Left ventricle myocardium superior (tissue), 1 donor: ENCODE data around the gene NCAPD2. TPM values are rescaled to one million over a fixed set of nuclear protein-coding genes. Genes with fewer than 3 reads are reported as not detected.
"Not testable (repeated sequence)": the region's sequence is repeated elsewhere in the genome, so short reads cannot be mapped to it uniquely, and the experiment has no call there.

Experiments used
- ATAC-seq: fragments of 200-7000 bp; cut with Tn5 transposase; one replicate; pipeline ENCODE4 v1.9.1; 2020; ENCODE audit warnings: mild to moderate bottlenecking, moderate library complexity
- DNase-seq: peaks from one replicate; pipeline ENCODE4 v3.0.0-alpha.2; 2020
- intact Hi-C: fragments of 100-400 bp; cut with micrococcal nuclease; formaldehyde crosslinking; loops from one replicate; pipeline ENCODE4 v1.11.0; 2022
- total RNA-seq: library from RNA; stranded (reverse); fragmentation: NEBNext Ultra II Directional; extraction: Animal tissue kit (Norgen Biotek cat#: 25700); gene quantifications from one replicate; pipeline ENCODE4 v1.2.1, GENCODE V29; 2021
- donor health status: DM: no; HTN: yes; CAD: no; lungs with severe emphysema.

NCAPD2 gene
- total RNA-seq, 1 donor from 2014 or later, result 13.1 TPM

GRCh38 chr12:6554168-6555017 lies 60.5 kb downstream of the NCAPD2 start:
- ATAC-seq (peak; percentile 45), DNase-seq (peak; percentile 84)
- intact Hi-C loops, result no loop called here

DNA sequence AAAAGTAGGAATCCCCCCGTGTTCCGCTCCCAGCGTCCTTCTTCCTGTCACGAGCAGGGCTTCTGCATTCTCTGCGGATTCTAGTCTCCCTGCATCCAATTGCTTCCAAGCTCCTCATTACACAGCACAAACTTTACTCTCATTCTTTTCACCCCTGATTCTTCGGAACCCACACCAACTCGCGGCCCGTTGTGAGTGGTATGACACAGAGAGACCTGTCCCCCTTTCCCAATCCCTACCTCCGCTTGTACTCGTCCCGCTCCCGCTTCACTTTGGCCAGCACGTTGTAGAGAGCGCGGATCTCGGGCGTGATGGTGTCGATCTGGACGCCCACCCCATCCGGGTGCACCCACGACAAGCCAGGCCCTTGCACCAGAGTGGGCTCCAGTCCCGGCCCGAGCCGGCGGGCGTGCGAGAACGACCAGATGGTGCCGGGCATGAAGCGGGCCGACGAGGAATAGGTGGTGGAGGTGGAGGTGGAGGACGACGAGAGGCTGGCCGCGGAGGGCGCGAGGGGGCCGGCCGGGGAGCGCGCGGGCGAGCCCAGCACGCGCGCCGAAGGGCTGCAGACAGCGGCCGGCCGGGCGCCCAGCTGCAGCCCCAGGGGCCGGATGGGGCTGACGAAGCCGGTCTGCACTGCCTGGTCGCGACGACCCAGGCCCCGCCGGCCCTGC lies 61.3 kb downstream of the NCAPD2 start:
- intact Hi-C loops, result no loop called here
- peak; percentile 46 for DNase-seq
- ATAC-seq, result no peak

DNA sequence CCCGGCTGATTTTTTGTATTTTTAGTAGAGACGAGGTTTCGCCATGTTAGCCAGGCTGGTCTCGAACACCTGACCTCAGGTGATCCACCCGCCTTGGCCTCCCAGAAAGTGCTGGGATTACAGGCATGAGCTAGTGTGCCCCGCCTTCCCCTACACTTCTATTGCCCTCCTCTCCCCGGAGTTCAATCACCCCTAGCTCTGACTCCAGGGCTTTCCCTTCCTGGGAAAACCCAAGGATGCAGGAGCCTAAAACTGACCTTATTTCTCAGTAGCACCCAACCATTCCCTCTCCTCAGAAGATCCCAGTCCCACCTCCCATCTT lies 62.6 kb downstream of the NCAPD2 start:
- intact Hi-C loops, DNase-seq, ATAC-seq: not testable (repeated sequence)

GRCh38 chr12:6556857-6557256 lies 63.0 kb downstream of the NCAPD2 start:
- DNase-seq (no peak), ATAC-seq (no peak)
- intact Hi-C loops, result no loop called here

DNA sequence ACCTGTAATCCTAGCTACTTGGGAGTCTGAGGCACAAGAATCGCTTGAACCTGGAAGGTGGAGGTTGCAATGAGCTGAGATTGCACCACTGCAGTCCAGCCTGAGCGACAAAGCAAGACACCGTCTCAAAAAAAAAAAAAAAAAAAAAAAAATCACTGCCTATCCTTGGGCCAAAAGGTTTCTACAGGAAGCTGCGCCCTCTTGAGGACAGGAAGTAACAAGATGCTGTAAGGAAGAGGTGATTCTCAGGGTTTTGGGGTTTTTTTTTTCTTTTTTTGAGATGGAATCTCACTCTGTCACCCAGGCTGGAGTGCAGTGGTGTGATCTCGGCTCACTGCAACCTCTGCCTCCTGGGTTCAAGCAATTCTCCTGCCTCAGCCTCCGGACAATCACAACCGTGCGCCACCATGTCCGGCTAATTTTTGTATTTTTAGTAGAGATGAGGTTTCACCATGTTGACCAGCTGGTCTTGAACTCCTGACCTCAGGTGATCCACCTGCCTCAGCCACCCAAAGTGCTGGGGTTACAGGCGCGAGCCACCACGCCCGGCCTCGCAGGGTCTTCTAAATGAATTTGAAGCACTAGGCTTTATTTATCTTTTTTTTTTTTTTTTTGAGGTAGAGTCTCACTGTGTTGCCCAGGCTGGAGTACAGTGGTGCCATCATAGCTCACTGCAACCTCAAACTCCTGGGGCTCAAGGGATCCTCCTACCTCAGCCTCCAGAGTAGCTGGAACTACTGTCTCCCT lies 64.3 kb downstream of the NCAPD2 start:
- intact Hi-C loops, DNase-seq, ATAC-seq: not testable (repeated sequence)

DNA sequence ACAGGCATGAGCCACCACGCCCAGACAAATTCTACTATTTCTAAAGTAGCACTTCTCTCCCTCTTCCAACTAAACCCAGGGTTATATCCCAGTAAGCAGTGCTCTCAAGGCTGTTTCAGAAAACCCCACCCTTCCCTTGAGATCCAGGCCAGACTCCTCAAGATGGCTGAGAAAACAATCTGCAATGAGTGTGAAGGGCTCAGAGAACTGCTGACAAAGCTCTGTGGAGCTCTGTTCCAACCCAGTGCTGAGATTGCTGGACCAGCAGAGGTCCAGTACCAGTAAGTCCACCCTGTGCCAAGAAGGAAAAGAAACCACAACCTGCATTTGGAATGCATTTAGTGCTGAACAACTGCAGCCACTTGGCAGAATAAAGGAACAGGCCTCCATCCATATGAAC lies 65.6 kb downstream of the NCAPD2 start:
- no peak for DNase-seq
- intact Hi-C loops, result no loop called here
- no peak for ATAC-seq

GRCh38 chr12:6560501-6561205 lies 66.8 kb downstream of the NCAPD2 start:
- intact Hi-C loops, result no loop called here
- no peak for DNase-seq

DNA sequence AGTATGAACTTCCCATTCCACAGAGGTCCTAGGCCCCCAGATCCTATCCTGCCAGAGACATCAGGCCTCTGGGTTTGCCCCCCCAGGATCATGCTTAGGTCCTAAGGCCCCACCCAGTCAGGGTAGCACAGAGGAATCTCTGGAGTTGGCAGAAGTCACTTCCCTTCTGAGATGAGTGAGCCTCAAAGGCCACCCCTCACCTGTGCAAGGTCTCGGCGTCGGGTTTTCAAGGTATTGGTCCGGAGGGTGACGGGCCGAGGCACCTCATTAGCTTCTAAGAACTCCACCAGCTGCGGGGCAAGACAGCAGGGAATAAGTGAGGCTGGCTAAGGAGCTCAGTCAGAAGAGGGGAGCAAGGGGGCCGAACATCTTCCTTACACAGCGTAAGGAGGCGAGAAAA lies 69.0 kb downstream of the NCAPD2 start:
- intact Hi-C loops, result no loop called here
- DNase-seq, result no peak

More at GRCh38 chr12:6560501-6561205, 66.8 kb downstream of the NCAPD2 start:
- no peak for ATAC-seq

DNA sequence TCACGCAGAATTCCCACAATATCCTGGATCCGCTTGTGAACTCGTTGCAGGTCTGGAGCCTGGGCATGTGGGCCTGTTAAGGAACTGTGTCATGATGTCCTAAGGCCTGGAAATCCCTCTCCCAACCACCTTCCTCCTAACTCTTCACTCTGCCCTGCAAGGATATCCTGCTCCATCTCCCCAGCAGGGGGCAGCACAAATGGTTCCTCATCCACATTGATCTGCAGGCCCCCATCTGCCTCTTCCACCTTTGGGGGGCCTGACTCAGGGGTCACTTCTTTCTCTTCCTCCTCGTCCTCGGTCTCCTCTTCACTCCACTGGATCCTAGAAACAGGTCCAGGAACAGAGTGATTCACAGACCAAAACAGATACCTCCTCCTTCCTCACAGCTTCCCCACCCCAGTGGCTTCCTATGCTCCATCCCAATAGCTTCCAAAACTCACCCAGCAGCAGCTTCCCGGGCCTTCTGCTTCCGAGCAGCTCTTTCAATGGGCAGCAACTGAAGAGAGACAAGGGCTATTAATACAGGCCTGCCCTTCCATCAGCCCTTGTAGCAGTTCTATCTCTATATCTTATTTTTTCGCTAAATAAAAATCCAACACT lies 69.6 kb downstream of the NCAPD2 start:
- intact Hi-C loops, result no loop called here
- peak; percentile 68 for DNase-seq
- ATAC-seq, result no peak

More for the DNA sequence above, 69.0 kb downstream of the NCAPD2 start:
- no peak for ATAC-seq

DNA sequence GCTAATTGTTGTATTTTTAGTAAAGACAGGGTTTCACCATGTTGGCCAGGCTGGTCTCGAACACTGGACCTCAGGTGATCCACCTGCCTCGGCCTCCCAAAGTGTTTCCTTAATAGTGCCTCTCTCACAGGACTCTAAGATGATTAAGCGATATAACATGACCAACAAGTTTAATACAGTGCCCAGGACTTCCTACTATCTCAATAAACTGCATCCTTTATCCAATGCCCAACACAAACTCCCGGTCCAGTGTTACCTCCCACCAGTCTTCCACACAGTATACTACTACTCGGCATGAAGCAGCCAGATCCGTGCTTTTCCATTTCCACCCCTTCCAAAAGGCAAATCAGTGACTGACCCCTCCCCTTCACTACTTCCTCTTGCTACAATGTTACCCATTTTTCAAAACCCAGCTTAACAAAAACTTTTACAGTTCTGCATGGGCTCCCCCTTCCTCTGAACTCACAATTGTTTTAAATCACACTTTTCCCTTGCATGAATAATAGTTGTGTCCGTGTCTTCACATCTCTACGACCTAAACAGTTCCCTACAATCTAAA lies 73.3 kb downstream of the NCAPD2 start:
- intact Hi-C loops, result no loop called here
- DNase-seq (no peak), ATAC-seq (no peak)

GRCh38 chr12:6569312-6569711 lies 75.4 kb downstream of the NCAPD2 start:
- no peak for DNase-seq
- intact Hi-C loops, result no loop called here
- no peak for ATAC-seq

- DNase-seq, result no peak
- no peak for ATAC-seq
- intact Hi-C loops, result no loop called here
Observed at GRCh38 chr12:6569786-6570185, 75.9 kb downstream of the NCAPD2 start.

DNA sequence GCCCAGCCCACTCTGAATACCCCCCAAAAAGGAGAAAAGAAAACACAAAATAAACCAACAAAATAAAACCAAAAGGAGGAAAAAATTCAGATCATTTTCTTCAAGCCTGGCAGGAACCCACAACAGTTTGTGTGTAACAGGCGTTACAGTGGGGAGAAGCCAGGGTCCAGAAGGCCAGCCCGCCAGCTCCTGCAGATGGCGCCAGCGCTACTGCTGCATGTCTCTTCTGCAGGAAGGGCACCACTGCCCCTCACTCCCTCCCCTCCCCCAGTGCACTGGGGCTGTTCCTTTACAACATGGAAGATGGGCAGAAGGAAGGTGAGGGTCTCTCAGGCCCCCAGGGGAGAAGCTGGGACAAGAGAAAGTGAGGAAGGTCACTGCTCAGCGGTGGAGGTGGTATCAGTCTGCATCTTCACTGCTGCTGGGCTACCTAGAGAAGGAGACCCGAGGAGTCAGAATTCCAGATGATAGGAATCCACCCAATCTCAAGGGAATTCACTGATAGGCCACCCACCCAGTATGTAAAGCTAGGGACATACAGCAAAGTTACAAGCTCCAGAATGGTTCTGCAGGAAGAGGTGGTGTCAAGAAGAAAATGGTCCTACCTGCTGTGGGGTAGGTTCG lies 76.5 kb downstream of the NCAPD2 start:
- intact Hi-C loops, result no loop called here
- no peak for ATAC-seq
- DNase-seq, result peak; percentile 66

DNA sequence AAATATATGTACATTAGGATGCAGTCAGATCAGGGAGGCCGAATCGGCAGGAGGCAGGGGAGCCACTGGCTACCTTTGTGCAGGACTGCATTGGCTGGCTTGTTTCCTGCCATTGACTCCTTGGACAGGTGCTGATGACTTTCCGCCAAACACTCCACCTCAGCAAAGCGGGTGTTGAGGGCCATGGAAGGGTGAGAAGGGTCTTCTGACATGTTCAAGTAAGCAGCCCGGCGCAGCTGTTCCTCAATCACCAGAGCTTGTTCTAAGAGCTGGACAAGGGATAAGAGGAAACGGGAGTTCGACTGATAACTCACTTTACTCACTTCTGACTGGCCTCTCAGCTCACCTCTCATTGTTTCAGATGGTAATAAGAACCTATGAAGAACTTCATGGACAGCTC lies 79.1 kb downstream of the NCAPD2 start:
- no peak for ATAC-seq
- DNase-seq, result no peak
- intact Hi-C loops, result no loop called here

DNA sequence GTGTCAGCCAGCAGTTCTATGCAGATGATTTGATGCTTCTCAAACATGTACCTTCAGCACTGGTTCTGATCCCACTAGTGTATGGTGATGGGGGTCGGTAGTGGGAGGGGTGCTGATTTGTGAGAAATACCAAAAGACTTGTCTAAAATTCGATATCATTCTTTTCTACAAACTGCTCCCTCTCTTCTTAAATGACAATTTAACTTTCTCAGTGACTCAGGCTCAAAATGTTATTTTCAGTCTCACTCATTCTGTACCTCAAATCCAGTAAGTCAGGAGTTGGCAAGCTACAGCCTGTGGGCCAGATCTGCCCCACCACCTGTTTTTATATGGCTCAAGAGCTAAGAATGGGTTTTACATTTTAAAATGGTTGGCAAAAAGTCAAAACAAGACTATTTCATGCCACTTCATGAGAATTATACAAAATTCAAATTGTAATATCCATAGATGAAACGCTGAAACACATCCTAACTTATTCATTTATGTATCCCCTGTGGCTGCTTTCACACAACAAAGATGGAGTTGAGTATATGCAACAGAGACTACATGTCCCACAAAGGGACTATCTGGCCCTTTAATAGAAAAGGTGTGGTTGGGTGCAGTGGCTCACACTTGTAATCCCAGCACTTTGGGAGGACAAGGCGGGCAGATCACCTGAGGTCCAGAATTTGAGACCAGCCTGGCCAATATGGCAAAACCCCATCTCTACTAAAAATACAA lies 80.8 kb downstream of the NCAPD2 start:
- ATAC-seq (no peak), DNase-seq (no peak)
- intact Hi-C loops, result no loop called here

DNA sequence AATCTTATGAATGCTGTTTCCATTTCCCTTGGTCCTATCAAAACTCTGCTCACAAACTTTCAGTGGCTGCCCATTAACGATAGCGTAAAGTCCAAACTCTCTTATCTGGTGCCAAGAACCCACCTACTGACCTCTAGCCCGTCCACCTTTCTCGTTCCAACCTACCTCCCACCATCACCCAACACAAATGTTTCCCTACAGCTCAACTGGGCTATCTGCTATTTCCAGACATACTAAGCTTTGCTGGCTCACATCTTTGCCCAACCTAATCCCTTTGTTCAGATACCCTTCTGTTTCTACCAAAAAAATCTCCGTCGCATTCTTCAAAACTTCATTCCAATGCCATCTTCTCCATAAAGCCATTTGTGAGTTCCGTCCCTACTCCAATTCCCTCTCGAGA lies 81.7 kb downstream of the NCAPD2 start:
- intact Hi-C loops, result no loop called here

More for the DNA sequence above, 81.7 kb downstream of the NCAPD2 start:
- DNase-seq (no peak), ATAC-seq (no peak)
